HG03108 (cell line): ENCODE results near the gene TGFB2.

ENCODE experiments used
- ATAC-seq: cut with Tn5 transposase; IDR thresholded peaks from one replicate; pipeline ENCODE4 v1.9.1; 2021; ENCODE audit warnings: moderate library complexity; ENCODE audit not compliant: unreplicated experiment

The TGFB2 gene

DNA sequence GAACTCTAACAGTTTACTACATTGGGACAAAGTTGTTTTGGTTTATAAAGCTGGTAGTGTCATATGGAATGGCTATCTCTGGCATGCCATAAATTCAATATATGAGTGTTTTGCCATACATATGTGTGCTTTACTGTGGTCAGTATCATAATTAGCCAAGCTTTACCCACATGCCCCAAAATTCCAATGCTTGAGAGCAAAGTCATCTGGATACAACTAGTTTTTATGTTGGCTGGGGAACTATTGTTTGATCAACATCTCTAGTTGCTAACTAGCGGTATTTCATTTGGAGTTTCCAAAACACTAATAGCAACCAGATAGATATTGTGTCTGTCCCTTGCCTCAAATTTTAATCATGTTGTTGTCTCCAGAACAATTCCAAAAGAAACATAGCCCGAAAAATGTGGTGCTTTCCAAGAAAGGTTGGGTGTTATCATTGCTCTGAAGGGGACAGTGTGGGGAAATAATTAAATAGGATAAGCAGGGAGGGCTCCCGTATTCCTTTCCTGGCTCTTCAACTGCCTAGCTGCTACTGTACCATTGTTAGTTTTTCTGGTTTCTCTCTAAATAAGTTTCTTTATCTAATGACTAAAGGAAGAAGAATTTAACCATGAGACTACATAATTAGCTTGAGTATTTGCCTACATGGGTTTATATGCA lies 136.1 kb downstream of the TGFB2 start:
- ATAC-seq = no peak

DNA sequence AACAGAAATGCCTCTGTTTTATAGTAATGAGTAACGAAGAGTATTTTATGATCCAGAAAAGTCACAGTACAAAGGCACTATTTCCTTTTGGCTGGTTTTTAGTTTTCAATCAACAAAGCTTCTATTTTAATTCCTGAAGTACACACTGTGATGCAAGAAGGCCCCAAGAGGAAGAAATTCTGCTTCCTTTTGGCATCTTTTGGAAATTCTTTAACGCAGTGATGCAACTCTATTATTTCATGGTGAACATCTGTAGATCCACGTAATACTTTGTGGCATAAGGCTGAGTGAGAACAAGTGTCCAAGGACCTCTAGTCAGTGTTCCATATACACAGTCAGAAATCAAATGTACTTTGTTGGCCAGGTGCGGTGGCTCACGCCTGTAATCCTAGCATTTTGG lies 137.5 kb downstream of the TGFB2 start:
- no peak for ATAC-seq

DNA sequence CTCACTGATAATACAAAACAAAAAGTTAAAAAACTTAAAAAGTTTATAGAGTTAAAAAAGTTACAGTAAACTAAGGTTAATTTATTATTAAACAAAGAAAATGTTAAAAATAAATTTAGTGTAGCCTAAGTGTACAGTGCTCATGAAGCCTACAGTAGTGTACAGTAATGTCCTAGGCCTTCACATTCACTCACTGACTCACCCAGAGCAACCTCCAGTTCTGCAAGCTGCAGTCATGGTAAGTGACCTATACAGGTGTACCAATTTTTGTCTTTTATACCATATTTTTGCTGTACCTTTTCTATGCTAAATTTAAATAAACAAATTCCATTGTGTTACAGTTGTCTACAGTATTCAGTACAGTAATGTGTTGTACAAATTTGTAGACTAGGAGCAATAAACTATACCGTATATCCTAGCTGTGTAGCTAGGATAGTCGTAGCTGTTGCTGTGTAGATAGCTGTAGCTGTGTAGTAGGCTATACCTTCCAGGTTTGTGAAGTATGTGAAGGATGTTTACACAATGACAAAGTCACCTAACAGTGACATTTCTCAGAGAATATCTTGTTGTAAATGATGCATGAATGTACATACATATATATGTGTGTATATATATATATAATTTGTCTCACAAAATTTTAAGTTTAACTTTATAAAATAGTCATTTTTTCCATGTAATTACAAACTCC lies 140.2 kb downstream of the TGFB2 start:
- ATAC-seq = no peak

DNA sequence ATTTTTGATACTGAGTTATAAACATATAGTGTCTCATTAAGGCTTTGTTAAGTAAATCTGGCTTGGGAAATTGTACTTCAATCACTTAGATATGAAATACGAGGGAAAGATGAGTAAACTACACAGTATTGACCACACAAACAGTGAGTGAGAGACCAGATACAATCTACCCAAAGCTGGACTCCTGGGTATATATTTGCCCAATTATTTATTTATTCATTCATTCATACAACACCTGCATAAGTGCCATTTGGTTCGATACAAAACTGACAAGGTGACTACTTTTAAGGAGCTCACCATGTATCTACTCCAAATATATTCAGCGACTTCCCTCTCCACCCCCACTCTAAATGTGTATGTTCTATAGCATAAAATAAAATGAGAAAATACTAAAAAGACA lies 143.4 kb downstream of the TGFB2 start:
- no peak for ATAC-seq

DNA sequence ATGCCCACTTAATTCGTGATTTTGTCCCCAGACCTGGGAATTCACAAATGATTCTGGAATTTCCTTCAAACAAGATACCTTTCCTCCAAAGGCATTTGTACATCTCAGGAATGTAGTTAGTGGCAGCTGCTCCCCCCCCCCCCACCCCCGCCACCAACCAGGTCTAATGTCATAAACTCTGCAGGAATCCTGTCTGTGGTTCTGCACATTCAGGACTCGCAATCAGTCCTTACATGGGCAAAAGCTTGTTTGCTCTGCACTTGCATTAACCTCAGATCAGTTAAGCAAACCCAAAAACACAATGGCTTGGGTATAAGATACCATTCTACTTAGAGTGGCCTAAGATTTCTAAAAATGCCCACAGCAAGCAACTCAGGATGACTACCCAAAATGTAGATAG lies 143.8 kb downstream of the TGFB2 start:
- no peak for ATAC-seq

DNA sequence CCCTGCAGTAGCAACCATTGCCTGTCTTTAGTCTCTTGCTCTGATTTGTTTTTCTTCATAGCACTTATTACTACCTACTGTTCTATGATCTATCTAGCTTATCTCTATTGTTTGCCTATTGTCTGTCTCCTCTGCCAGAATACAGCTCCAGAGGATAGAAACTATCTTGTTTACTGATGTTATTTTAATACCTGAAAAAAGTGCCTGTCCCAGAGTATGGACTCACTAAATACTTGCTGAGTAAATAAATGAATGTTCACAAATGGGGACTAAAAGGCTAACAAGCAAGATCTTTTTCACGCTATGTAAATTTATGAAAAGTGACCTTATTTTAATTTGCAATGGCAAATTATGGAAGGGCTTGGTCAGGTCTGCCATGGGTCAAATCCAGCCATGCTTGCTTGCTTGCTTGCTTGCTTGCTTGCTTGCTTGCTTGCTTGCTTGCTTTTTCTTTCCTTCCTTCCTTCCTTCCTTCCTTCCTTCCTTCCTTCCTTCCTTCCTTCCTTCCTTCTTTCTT lies 145.3 kb downstream of the TGFB2 start:
- no peak for ATAC-seq

DNA sequence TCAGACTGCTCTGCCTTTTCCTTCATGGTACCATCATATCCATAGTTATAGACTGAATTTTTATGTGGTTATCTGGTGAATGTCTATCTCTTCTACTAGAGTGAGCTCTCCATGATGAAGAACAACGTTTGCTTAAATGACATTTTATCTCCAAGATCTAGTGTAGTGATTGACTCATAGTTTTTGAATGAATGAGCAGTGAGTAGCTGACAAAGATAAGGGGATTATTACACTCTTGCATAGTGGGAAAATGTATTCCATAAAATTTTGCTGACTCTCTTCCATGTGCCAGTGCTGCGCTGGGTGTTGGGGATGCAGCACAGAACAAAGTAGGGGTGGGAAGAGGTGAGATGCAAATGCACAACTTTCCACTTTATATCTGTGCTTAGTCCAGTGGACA lies 147.7 kb downstream of the TGFB2 start:
- ATAC-seq = no peak

DNA sequence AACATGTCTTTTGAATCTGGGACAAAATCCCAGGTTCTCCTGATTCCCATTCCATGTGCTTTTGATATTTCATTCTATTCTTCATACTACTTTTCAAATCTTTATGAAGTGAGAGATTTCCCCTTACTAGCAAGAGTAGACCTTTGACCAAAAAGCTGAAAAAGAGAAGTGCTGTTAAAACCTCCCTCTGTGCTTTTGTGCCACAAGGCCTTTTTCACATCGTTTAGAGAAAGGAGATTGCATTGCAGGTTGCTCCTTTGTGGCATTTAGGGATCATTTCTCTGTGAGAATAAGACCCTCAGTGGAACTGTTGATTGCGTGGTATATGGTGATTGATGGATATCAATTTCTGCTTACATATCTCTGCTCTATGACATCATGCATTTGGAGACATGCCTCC lies 148.8 kb downstream of the TGFB2 start:
- no peak for ATAC-seq
